Ramos (cell line): ENCODE data around the gene TACSTD2.
"Not testable (repeated sequence)": the region's sequence is repeated elsewhere in the genome, so short reads cannot be mapped to it uniquely, and the experiment has no call there.

Experiments
- in situ Hi-C: fragments of 300-500 bp; cut with MboI; formaldehyde crosslinking; loops from one replicate; pipeline ENCODE4 v1.14.3; 2022; ENCODE audit warnings: low sequenced_read_pairs; ENCODE audit not compliant: unreplicated experiment

Gene TACSTD2

GRCh38 chr1:58590019-58590418 is 13.0 kb upstream of the TACSTD2 start:
- in situ Hi-C loops: no loop called here

GRCh38 chr1:58588396-58588795 is 11.3 kb upstream of the TACSTD2 start:
- in situ Hi-C loops: no loop called here

GRCh38 chr1:58587667-58588066 is 10.6 kb upstream of the TACSTD2 start:
- in situ Hi-C loops: no loop called here

- in situ Hi-C loops: no loop called here
These were observed 9.2 kb upstream of the TACSTD2 start for GRCh38 chr1:58586271-58586670.

- in situ Hi-C loops: no loop called here
These were observed 8.6 kb upstream of the TACSTD2 start for GRCh38 chr1:58585581-58586151.

GRCh38 chr1:58585166-58585565 is 8.1 kb upstream of the TACSTD2 start:
- in situ Hi-C loops: no loop called here

- in situ Hi-C loops: no loop called here
These were observed 7.2 kb upstream of the TACSTD2 start for GRCh38 chr1:58584082-58584895.

- in situ Hi-C loops: no loop called here
These were observed 6.4 kb upstream of the TACSTD2 start for GRCh38 chr1:58583496-58583895.

- in situ Hi-C loops: not testable (repeated sequence)
These were observed 5.1 kb upstream of the TACSTD2 start for GRCh38 chr1:58582143-58582542.

GRCh38 chr1:58581641-58582040 is 4.6 kb upstream of the TACSTD2 start:
- in situ Hi-C loops: no loop called here

- in situ Hi-C loops: no loop called here
These were observed 3.1 kb upstream of the TACSTD2 start for GRCh38 chr1:58580186-58580585.

GRCh38 chr1:58577654-58578030 is 590 bp upstream of the TACSTD2 start:
- in situ Hi-C loops: no loop called here

GRCh38 chr1:58576325-58576726 is 726 bp downstream of the TACSTD2 start:
- in situ Hi-C loops: no loop called here

- in situ Hi-C loops: no loop called here
These were observed 1.3 kb downstream of the TACSTD2 start for GRCh38 chr1:58575551-58576324.

- in situ Hi-C loops: no loop called here
These were observed 2.2 kb downstream of the TACSTD2 start for GRCh38 chr1:58574816-58575215.

- in situ Hi-C loops: no loop called here
These were observed 3.1 kb downstream of the TACSTD2 start for GRCh38 chr1:58573705-58574591.

GRCh38 chr1:58573138-58573537 is 3.9 kb downstream of the TACSTD2 start:
- in situ Hi-C loops: no loop called here

- in situ Hi-C loops: no loop called here
These were observed 4.4 kb downstream of the TACSTD2 start for GRCh38 chr1:58572690-58573089.

- in situ Hi-C loops: no loop called here
These were observed 5.4 kb downstream of the TACSTD2 start for GRCh38 chr1:58571616-58572015.

GRCh38 chr1:58570817-58571216 is 6.2 kb downstream of the TACSTD2 start:
- in situ Hi-C loops: no loop called here
